NT2/D1 (cell line): ENCODE measurements around the gene RALB.

ENCODE experiments used
- SUZ12 ChIP-seq: IDR thresholded peaks from 2 replicates; pipeline ENCODE4 v1.6.1; 2011; ENCODE audit not compliant: insufficient read length, insufficient read depth; ENCODE audit errors: extremely low read depth
- YY1 ChIP-seq: IDR thresholded peaks from 2 replicates; pipeline ENCODE4 v1.6.1; 2011; ENCODE audit not compliant: insufficient read length, insufficient read depth
- ZNF274 ChIP-seq: IDR thresholded peaks from 2 replicates; pipeline ENCODE4 v1.6.1; 2011; ENCODE audit warnings: mild to moderate bottlenecking, low read depth, low read length

DNA sequence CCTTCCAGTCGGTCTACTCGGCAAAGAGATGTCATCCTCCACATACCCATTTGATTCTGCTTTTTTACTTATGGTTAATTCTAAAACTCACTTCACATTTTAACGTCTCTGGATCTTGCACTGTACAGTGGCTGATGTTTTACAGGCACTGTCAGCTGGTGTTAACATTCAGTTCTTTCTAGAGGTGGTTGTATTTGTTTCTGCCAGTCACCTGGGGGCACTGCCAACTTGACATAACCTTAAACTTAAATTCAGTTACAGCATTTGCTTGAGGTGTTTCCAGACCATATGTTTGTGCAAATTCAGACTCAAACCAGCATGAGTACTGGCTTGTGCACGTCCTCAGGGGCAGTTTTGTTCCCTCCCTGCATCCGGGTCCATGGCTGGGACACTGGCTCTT is 24.1 kb upstream of the RALB start:
- TF ChIP-seq ZNF274 (no peak), YY1 (no peak), SUZ12 (no peak)
